Mesothelial cell of epicardium (in vitro differentiated cells): Measurements from ENCODE around the gene STH. TPM values are rescaled to one million over a fixed set of nuclear protein-coding genes. Genes with fewer than 3 reads are reported as not detected.

Experiments used
- DNase-seq, 2 experiments: peaks; one replicate each; pipeline ENCODE4 v3.0.0; 2021; ENCODE audit warnings: low spot score in 2 of 2; ENCODE audit not compliant: unreplicated experiment in 2 of 2
- H3K27ac Mint-ChIP-seq: 2 replicates; pipeline ENCODE4 v1.8.0; 2021; ENCODE audit warnings: mixed read lengths
- H3K27me3 Mint-ChIP-seq: 2 replicates; pipeline ENCODE4 v1.8.0; 2021; ENCODE audit warnings: low read depth, mixed read lengths
- H3K36me3 Mint-ChIP-seq: 2 replicates; pipeline ENCODE4 v1.8.0; 2021; ENCODE audit warnings: mixed read lengths
- H3K4me1 Mint-ChIP-seq: 2 replicates; pipeline ENCODE4 v1.8.0; 2021; ENCODE audit warnings: mixed read lengths
- H3K4me3 Mint-ChIP-seq: 2 replicates; pipeline ENCODE4 v1.8.0; 2021; ENCODE audit warnings: mild to moderate bottlenecking, moderate library complexity, mixed read lengths
- H3K9me3 Mint-ChIP-seq: 2 replicates; pipeline ENCODE4 v1.8.0; 2021; ENCODE audit warnings: mixed read lengths
- total RNA-seq: library from RNA; stranded (reverse); gene quantifications from 3 replicates; pipeline ENCODE4 v1.2.1, GENCODE V29; 2021
- TF ChIP-seq, protein P1 (sequence below): fragments of 200-600 bp; sonication (generic); IDR thresholded peaks from one replicate; pipeline ENCODE4 v1.5.0; 2021; ENCODE audit warnings: antibody characterized with exemption; ENCODE audit not compliant: unreplicated experiment

STH gene
- total RNA-seq, 1 donor from 2014 or later, result not detected

DNA sequence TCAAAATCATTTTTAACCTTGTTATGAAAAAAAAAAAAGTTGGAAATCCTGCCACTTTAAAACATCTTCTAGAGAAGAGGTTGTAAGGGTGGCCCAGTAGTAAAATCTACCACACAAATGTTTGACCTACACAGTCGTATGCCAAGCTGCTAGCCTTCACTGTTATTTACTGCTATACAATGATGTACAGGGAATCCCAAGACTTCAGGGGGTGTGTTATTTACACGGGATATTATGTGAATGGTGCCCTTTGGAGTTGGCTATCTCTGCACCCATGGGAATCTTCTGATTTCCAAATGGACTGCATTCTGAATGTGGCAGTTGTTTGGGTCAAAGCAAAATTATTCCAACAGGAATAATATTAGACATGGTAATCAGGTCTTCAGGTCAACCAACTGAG lies 45.9 kb downstream of the STH start:
- peaks cover 30% of the 10 kb centered on the region for H3K4me1 Mint-ChIP-seq
- H3K9me3 Mint-ChIP-seq, result no peaks in the 10 kb centered on the region
- H3K27me3 Mint-ChIP-seq, result no peaks in the 10 kb centered on the region
- no peak overlapping the region for H3K4me3 Mint-ChIP-seq
- peak overlapping the region; percentile 89 for H3K27ac Mint-ChIP-seq
- TF ChIP-seq, protein P1, sequence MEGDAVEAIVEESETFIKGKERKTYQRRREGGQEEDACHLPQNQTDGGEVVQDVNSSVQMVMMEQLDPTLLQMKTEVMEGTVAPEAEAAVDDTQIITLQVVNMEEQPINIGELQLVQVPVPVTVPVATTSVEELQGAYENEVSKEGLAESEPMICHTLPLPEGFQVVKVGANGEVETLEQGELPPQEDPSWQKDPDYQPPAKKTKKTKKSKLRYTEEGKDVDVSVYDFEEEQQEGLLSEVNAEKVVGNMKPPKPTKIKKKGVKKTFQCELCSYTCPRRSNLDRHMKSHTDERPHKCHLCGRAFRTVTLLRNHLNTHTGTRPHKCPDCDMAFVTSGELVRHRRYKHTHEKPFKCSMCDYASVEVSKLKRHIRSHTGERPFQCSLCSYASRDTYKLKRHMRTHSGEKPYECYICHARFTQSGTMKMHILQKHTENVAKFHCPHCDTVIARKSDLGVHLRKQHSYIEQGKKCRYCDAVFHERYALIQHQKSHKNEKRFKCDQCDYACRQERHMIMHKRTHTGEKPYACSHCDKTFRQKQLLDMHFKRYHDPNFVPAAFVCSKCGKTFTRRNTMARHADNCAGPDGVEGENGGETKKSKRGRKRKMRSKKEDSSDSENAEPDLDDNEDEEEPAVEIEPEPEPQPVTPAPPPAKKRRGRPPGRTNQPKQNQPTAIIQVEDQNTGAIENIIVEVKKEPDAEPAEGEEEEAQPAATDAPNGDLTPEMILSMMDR, result no peak
- DNase-seq, result no peak
- peaks cover 21% of the 10 kb centered on the region for H3K36me3 Mint-ChIP-seq

DNA sequence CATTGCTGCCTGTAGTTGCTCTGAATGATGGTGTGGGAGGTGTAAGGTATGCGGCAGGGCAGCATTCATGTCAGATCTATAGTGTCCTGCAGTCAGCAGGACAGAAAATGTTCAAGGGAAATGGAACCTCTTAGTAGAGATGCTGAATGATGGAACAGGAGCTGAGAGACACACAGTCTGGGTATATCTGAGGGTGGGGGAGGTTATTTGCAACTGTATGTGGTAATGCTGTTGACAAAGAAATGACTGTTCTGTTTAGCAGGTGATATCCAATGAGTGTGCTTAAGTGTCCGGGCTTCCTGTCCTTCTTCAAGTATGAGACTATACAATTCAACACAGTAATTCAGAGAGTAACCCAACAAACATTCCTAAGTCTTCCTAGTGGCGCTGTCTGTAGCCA lies 46.6 kb downstream of the STH start:
- Mint-ChIP-seq H3K4me1 (peaks cover 30% of the 10 kb centered on the region), H3K27ac (peak overlapping the region; percentile 86), H3K9me3 (no peaks in the 10 kb centered on the region), H3K4me3 (no peak overlapping the region), H3K27me3 (no peaks in the 10 kb centered on the region), H3K36me3 (peaks cover 22% of the 10 kb centered on the region)
- no peak for DNase-seq
- TF ChIP-seq, protein P1, result no peak

DNA sequence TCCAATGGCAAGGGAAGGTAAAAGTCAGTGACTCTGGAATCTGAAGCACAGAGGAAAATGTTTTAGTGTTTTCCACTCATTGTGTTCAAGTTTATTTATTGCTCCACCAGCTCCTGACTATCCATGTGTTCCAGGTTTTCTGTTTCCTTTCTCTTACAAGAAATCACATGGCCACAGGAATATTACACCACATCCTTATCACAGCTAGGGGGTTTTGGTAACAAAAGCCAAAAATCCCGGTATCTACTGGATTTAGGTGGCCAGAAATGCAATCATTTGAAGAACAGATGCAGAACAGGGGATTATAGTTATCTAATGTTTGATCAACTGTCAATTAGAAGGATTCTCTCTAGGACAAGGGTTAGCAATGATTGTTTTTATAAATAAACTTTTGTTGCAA lies 47.9 kb downstream of the STH start:
- no peak overlapping the region for H3K27ac Mint-ChIP-seq
- no peaks in the 10 kb centered on the region for H3K9me3 Mint-ChIP-seq
- H3K4me1 Mint-ChIP-seq, result peaks cover 33% of the 10 kb centered on the region
- H3K4me3 Mint-ChIP-seq, result no peak overlapping the region
- H3K27me3 Mint-ChIP-seq, result no peaks in the 10 kb centered on the region
- peaks cover 31% of the 10 kb centered on the region for H3K36me3 Mint-ChIP-seq
- DNase-seq, result no peak
- TF ChIP-seq, protein P1, result no peak

DNA sequence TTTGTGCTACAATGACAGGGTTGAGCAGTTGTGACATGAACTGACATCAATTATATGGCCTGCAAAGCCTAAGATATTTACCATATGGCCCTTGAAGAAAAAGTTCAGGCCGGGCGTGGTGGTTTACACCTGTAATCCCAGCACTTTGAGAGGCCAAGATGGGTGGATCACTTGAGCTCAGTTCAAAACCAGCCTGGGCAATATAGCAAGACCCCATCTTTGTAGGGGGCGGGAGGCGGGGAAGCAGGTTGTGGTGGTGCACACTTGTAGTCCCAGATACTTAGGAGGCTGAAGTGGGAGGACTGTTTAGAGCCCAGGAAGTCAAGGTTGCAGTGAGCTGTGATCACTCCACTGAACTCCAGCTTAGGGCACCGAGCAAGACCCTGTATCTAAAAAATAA lies 48.3 kb downstream of the STH start:
- no peak overlapping the region for H3K27ac Mint-ChIP-seq
- H3K4me1 Mint-ChIP-seq, result peaks cover 34% of the 10 kb centered on the region
- H3K9me3 Mint-ChIP-seq, result no peaks in the 10 kb centered on the region
- H3K27me3 Mint-ChIP-seq, result no peaks in the 10 kb centered on the region
- H3K4me3 Mint-ChIP-seq, result no peak overlapping the region
- TF ChIP-seq, protein P1, result no peak
- H3K36me3 Mint-ChIP-seq, result peaks cover 34% of the 10 kb centered on the region
- DNase-seq, result no peak

DNA sequence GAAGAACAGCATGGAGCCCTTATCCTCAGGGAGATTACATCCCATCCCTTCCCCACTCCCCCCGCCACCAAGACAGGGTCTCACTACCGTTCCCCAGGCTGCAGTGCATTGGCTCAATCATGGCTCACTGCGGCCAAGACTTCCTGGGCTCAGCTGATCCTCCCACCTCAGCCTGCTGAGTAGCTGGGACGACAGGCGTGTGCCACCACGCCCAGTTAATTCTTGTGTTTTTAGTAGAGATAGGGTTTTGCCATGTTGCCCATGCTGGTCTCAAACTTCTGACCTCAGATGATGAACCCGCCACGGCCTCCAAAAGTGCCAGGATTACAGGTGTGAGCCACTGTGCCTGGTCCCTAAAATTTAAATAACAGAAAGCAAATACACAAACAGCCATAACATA lies 48.8 kb downstream of the STH start:
- Mint-ChIP-seq H3K27ac (no peak overlapping the region), H3K27me3 (no peaks in the 10 kb centered on the region), H3K4me3 (no peak overlapping the region), H3K36me3 (peaks cover 34% of the 10 kb centered on the region), H3K4me1 (peaks cover 34% of the 10 kb centered on the region), H3K9me3 (no peaks in the 10 kb centered on the region)
- no peak for DNase-seq
- TF ChIP-seq, protein P1, result no peak

Other genes starting within 250 kb of the STH start
- gene CRHR1, start 214.9 kb upstream of the STH start, total RNA-seq, result 0.27 to 0.36 TPM (median 0.31 TPM) in 3 replicates
- not detected in 3 replicates for gene SPPL2C, start 154.4 kb upstream of the STH start, total RNA-seq
- gene MAPT, start 104.7 kb upstream of the STH start, total RNA-seq, result 2.5 to 3.1 TPM (median 2.8 TPM) in 3 replicates
- gene KANSL1, start 194.2 kb downstream of the STH start, total RNA-seq, result 185 to 189 TPM (median 189 TPM) in 3 replicates